ENCODE data around the gene SDK1.

GRCh38 chr7:4154882-4155535, 854.0 kb downstream of the SDK1 start:
- no peak for TF ChIP-seq POLR2AphosphoS5 (IDR thresholded peaks at IDR 0.05; ENCODE audit: insufficient read depth, low read depth, low read length)
- no peak for TF ChIP-seq MYC (IDR thresholded peaks at IDR 0.05; ENCODE audit: low read depth, low read length)
- TF ChIP-seq CTCF (IDR thresholded peaks at IDR 0.05; ENCODE audit: extremely low read depth in 1 of 2, insufficient read depth in 1 of 2, low read depth in 1 of 2, low read length in 2 of 2), result no peak
- no peak for TF ChIP-seq POLR2A (IDR thresholded peaks at IDR 0.05; ENCODE audit: low read depth, low read length)

All from endothelial cell of umbilical vein (primary cell).